PC-3 (cell line): ENCODE results near the gene STN1. TPM values are rescaled to one million over a fixed set of nuclear protein-coding genes. Genes with fewer than 3 reads are reported as not detected.

ENCODE experiments used
- ATAC-seq: fragments of 200-7000 bp; cut with Tn5 transposase; 2 replicates; pipeline ENCODE4 v1.9.1; 2020; ENCODE audit warnings: mild to moderate bottlenecking, moderate library complexity
- BruUV-seq: library from RNA; stranded (reverse); fragments of 400-500 nt; replicated peaks from 2 replicates; lab custom pipeline; 2021; lab: Mats Ljungman, UMichigan
- CTCF ChIA-PET: fragments of 300-600 bp; sonication (Branson Sonifier 250); formaldehyde crosslinking; loops from one replicate; lab custom pipeline; 2022; ENCODE audit warnings: antibody characterized with exemption; lab: Charles Lee
- POLR2A ChIA-PET: fragments of 300-600 bp; sonication (Branson Sonifier 250); formaldehyde crosslinking; loops from one replicate; lab custom pipeline; 2022; ENCODE audit warnings: antibody characterized with exemption; ENCODE audit not compliant: unreplicated experiment; lab: Charles Lee
- DNase-seq: peaks from one replicate; pipeline ENCODE4 v3.0.0-alpha.2; 2015
- H2AFZ ChIP-seq: fragments of 300-600 bp; sonication (generic); 2 replicates; pipeline ENCODE4 v1.6.0; 2016; ENCODE audit warnings: antibody characterized with exemption, low read length
- H3F3A ChIP-seq: fragments of 300-600 bp; sonication (generic); one replicate; pipeline ENCODE4 v1.6.0; 2017; ENCODE audit warnings: antibody characterized with exemption, low read length, control low read depth, mild to moderate bottlenecking; ENCODE audit not compliant: unreplicated experiment
- H3K27ac ChIP-seq: fragments of 300-600 bp; sonication (generic); 2 replicates; pipeline ENCODE4 v1.5.1; 2016; ENCODE audit warnings: mild to moderate bottlenecking, low read length
- H3K27me3 ChIP-seq: fragments of 300-600 bp; sonication (generic); 2 replicates; pipeline ENCODE4 v1.6.1; 2016; ENCODE audit warnings: low read length, mixed read lengths
- H3K36me3 ChIP-seq: fragments of 300-600 bp; sonication (generic); 2 replicates; pipeline ENCODE4 v1.6.1; 2016; ENCODE audit warnings: low read depth, mixed run types, low read length, mixed read lengths
- H3K4me1 ChIP-seq: fragments of 300-600 bp; sonication (generic); 2 replicates; pipeline ENCODE4 v1.5.1; 2016; ENCODE audit warnings: low read length; ENCODE audit not compliant: insufficient read depth
- H3K4me2 ChIP-seq: fragments of 300-600 bp; sonication (generic); 2 replicates; pipeline ENCODE4 v1.6.0; 2016; ENCODE audit warnings: low read length
- H3K4me3 ChIP-seq: fragments of 300-600 bp; sonication (generic); 2 replicates; pipeline ENCODE4 v1.5.1; 2016; ENCODE audit warnings: mild to moderate bottlenecking, low read length, mixed read lengths
- H3K79me2 ChIP-seq: fragments of 300-600 bp; sonication (generic); 2 replicates; pipeline ENCODE4 v1.6.1; 2017; ENCODE audit warnings: low read length, mixed read lengths
- H3K9ac ChIP-seq: fragments of 300-600 bp; sonication (generic); 2 replicates; pipeline ENCODE4 v1.6.0; 2016; ENCODE audit warnings: mild to moderate bottlenecking, low read length
- H3K9me2 ChIP-seq: fragments of 300-600 bp; sonication (generic); replicated peaks from 2 replicates; pipeline ENCODE4 v1.6.1; 2016; ENCODE audit warnings: mixed run types, low read length, mixed read lengths
- H3K9me3 ChIP-seq: fragments of 300-600 bp; sonication (generic); 2 replicates; pipeline ENCODE4 v1.6.1; 2016; ENCODE audit warnings: low read length, mixed read lengths
- H4K20me1 ChIP-seq: fragments of 300-600 bp; sonication (generic); 2 replicates; pipeline ENCODE4 v1.6.1; 2016; ENCODE audit warnings: low read length, mixed read lengths
- EZH2 ChIP-seq: fragments of 300-600 bp; sonication (generic); IDR thresholded peaks from one replicate; pipeline ENCODE4 v1.6.1; 2017; ENCODE audit warnings: antibody characterized with exemption, mild to moderate bottlenecking, low read length; ENCODE audit not compliant: unreplicated experiment
- EZH2phosphoT487 ChIP-seq: fragments of 300-600 bp; sonication (generic); IDR thresholded peaks from 2 replicates; pipeline ENCODE4 v1.6.1; 2018; ENCODE audit warnings: mild to moderate bottlenecking, antibody characterized with exemption, low read length, borderline replicate concordance
- intact Hi-C: fragments of 100-400 bp; cut with micrococcal nuclease; formaldehyde crosslinking; loops from 2 replicates; pipeline ENCODE4 v1.9.0; 2023
- total RNA-seq: library from RNA; depleted of rRNA; stranded (reverse); fragments of >200 nt; gene quantifications from 2 replicates; pipeline ENCODE4 v1.2.3, GENCODE V29; 2014
- TF ChIP-seq, protein P1 (sequence below): fragments of 300-600 bp; sonication (generic); conservative IDR thresholded peaks from 2 replicates; pipeline ENCODE4 v1.5.1; 2017; ENCODE audit warnings: antibody characterized with exemption, low read depth, mild to moderate bottlenecking, low read length

STN1 gene
- total RNA-seq, 1 experiment from 2014 or later: 33.5 TPM

- H3K9me3 ChIP-seq: no peaks in the 10 kb centered on the region
- ATAC-seq (no peak), DNase-seq (no peak)
- no peaks in the 10 kb centered on the region for H4K20me1 ChIP-seq
- H2AFZ ChIP-seq: no peak overlapping the region
- no peaks in the 10 kb centered on the region for H3K27me3 ChIP-seq
- BruUV-seq: no TSS peak
- no peaks in the 10 kb centered on the region for H3K4me1 ChIP-seq
- no peaks in the 10 kb centered on the region for H3K36me3 ChIP-seq
- TF ChIP-seq, protein P1, sequence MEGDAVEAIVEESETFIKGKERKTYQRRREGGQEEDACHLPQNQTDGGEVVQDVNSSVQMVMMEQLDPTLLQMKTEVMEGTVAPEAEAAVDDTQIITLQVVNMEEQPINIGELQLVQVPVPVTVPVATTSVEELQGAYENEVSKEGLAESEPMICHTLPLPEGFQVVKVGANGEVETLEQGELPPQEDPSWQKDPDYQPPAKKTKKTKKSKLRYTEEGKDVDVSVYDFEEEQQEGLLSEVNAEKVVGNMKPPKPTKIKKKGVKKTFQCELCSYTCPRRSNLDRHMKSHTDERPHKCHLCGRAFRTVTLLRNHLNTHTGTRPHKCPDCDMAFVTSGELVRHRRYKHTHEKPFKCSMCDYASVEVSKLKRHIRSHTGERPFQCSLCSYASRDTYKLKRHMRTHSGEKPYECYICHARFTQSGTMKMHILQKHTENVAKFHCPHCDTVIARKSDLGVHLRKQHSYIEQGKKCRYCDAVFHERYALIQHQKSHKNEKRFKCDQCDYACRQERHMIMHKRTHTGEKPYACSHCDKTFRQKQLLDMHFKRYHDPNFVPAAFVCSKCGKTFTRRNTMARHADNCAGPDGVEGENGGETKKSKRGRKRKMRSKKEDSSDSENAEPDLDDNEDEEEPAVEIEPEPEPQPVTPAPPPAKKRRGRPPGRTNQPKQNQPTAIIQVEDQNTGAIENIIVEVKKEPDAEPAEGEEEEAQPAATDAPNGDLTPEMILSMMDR: no peak
- no peak for TF ChIP-seq EZH2phosphoT487
- no peak for TF ChIP-seq EZH2
- ChIA-PET CTCF (no interaction called here), POLR2A (no interaction called here)
- no peak overlapping the region for H3K9ac ChIP-seq
- H3K4me2 ChIP-seq: no peak overlapping the region
- no peaks in the 10 kb centered on the region for H3K79me2 ChIP-seq
- no peak overlapping the region for H3K27ac ChIP-seq
- no peak overlapping the region for H3K4me3 ChIP-seq
- H3K9me2 ChIP-seq: no peaks in the 10 kb centered on the region
- no peaks in the 10 kb centered on the region for H3F3A ChIP-seq
- intact Hi-C loops: no loop called here
Observed at GRCh38 chr10:103932271-103932670, 14.3 kb upstream of the STN1 start.

- Histone ChIP-seq H3K4me1 (no peaks in the 10 kb centered on the region), H3K9ac (no peak overlapping the region), H2AFZ (no peak overlapping the region), H3K36me3 (no peaks in the 10 kb centered on the region), H3K4me2 (no peak overlapping the region), H3K79me2 (no peaks in the 10 kb centered on the region), H3F3A (no peaks in the 10 kb centered on the region), H3K9me3 (no peaks in the 10 kb centered on the region), H3K4me3 (no peak overlapping the region), H4K20me1 (no peaks in the 10 kb centered on the region), H3K27ac (no peak overlapping the region), H3K9me2 (no peaks in the 10 kb centered on the region), H3K27me3 (no peaks in the 10 kb centered on the region)
- ATAC-seq (no peak), DNase-seq (no peak)
- TF ChIP-seq EZH2 (no peak), EZH2phosphoT487 (no peak)
- TF ChIP-seq, protein P1: no peak
- ChIA-PET POLR2A (no interaction called here), CTCF (no interaction called here)
- BruUV-seq: no TSS peak
- intact Hi-C loops: no loop called here
Observed at GRCh38 chr10:103931603-103932002, 13.6 kb upstream of the STN1 start.

- Histone ChIP-seq H3F3A (no peaks in the 10 kb centered on the region), H3K4me1 (no peaks in the 10 kb centered on the region), H3K9ac (no peak overlapping the region), H3K27ac (no peak overlapping the region), H3K4me2 (no peak overlapping the region), H3K4me3 (no peak overlapping the region), H3K79me2 (no peaks in the 10 kb centered on the region), H2AFZ (no peak overlapping the region), H3K9me2 (no peaks in the 10 kb centered on the region), H4K20me1 (no peaks in the 10 kb centered on the region), H3K27me3 (no peaks in the 10 kb centered on the region), H3K36me3 (no peaks in the 10 kb centered on the region), H3K9me3 (no peaks in the 10 kb centered on the region)
- ATAC-seq (no peak), DNase-seq (no peak)
- ChIA-PET CTCF (no interaction called here), POLR2A (no interaction called here)
- intact Hi-C loops: no loop called here
- no TSS peak for BruUV-seq
- TF ChIP-seq EZH2phosphoT487 (no peak), EZH2 (no peak)
- TF ChIP-seq, protein P1: no peak
Observed at GRCh38 chr10:103930881-103931280, 12.9 kb upstream of the STN1 start.
